HG03280 (cell line): ENCODE results near the gene ASB1.
"Not testable (repeated sequence)": the region's sequence is repeated elsewhere in the genome, so short reads cannot be mapped to it uniquely, and the experiment has no call there.

ENCODE experiments used
- ATAC-seq: cut with Tn5 transposase; IDR thresholded peaks from one replicate; pipeline ENCODE4 v1.9.1; 2021; ENCODE audit warnings: mild to moderate bottlenecking, moderate library complexity; ENCODE audit not compliant: unreplicated experiment

ASB1 gene

DNA sequence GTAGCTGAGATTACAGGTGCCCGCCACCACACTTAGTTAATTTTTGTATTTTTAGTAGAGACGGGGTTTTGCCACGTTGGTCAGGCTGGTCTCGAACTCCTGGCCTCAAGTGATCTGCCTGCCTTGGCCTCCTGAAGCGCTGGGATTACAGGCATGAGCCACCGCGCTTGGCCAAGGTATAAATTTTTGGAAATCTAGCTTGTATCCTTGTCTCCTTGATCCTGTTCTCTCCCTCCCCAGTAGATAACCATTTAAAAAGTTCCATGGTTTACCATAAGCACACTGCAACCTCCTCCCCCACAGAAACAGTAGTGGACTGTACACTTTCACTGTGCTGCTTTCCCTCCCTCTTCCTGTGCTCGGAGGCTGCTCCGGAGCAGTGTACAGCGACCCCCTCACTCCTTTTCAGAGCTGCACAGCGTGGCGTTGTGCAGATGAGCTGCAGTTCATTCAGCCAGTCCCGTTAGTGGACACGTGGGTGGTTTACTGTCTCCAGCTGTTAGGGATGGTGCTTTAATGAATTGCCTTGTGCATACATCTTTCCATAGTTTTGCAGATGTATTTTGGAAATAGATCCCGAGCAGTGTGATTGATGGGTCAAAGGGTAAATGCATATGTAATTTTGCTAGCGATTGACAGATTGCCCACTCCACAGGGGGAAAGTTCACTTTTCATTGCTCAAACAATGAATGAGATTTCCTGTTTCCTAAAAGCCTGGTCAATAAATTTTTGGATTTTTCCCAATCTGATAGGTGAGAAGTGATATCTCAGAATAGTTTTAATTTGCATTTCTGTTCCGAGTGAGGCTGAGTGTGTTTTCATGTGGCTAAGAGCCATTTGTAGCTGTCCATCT lies 14.8 kb downstream of the ASB1 start:
- no peak for ATAC-seq

GRCh38 chr2:238442257-238442656 lies 15.5 kb downstream of the ASB1 start:
- not testable (repeated sequence) for ATAC-seq

DNA sequence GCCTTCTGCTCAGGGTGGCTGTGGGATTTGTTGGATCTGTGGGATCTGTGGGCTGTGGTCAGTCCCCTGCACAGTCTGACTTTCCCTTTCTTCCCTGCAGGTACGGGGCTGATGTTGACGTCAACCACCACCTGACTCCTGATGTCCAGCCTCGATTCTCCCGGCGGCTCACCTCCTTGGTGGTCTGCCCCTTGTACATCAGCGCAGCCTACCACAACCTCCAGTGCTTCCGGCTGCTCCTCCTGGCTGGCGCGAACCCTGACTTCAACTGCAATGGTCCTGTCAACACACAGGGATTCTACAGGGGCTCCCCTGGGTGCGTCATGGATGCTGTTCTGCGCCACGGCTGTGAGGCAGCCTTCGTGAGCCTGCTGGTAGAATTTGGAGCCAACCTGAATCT lies 17.5 kb downstream of the ASB1 start:
- ATAC-seq: no peak

DNA sequence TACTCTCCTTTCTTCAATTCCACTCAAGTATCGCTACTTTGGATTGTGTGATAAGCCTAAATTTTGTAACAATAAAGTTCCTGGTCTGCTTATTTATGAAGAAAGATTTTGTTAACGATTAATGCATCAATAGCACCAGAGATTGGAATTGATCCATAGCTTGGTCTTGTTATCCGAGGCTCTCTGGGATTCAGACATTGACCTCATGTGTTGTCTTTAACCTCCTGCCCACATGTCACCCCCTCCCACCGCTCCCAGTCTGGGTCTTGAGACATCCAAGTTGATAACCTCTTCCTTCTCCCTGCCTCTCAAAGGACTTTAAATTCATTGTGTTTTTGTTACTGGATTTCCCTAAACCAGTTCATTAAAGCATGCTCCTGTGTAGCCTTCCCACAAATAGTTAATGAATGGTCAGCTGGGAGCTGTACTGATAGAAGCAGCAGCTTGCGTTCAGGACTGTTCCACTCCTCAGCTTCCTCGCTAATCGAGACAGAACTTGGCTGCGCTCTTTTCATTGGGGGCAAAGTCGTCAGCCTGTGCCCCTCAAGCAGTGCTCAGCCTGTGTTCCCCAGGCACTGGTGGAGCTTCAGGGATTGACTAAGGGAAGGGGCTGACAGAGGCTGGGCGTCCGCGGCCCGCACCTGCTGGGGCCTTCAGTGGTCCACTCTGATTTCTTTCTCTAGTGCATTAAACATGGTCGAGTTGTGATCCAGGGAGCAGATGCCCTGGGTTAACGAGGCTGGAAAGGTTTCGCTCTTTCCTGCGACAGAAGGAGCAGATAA lies 18.9 kb downstream of the ASB1 start:
- no peak for ATAC-seq

DNA sequence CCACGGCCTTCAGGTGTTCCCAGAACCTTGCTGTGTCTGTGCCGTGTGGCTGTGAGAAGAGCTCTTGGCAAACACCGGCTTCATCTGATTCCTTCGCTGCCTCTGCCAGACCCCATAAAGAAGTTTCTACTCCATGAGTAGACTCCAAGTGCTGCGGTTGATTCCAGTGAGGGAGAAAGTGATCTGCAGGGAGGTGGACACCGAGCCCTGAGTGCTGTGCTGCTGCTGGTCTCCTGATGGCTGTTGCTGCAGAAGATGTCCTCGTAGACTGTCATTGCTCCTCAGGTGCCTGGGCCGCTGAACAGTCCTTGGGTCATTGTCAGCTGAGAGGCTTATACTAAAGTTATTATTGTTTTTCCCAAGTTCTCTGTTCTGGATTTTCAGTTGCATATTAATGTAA lies 19.6 kb downstream of the ASB1 start:
- no peak for ATAC-seq

DNA sequence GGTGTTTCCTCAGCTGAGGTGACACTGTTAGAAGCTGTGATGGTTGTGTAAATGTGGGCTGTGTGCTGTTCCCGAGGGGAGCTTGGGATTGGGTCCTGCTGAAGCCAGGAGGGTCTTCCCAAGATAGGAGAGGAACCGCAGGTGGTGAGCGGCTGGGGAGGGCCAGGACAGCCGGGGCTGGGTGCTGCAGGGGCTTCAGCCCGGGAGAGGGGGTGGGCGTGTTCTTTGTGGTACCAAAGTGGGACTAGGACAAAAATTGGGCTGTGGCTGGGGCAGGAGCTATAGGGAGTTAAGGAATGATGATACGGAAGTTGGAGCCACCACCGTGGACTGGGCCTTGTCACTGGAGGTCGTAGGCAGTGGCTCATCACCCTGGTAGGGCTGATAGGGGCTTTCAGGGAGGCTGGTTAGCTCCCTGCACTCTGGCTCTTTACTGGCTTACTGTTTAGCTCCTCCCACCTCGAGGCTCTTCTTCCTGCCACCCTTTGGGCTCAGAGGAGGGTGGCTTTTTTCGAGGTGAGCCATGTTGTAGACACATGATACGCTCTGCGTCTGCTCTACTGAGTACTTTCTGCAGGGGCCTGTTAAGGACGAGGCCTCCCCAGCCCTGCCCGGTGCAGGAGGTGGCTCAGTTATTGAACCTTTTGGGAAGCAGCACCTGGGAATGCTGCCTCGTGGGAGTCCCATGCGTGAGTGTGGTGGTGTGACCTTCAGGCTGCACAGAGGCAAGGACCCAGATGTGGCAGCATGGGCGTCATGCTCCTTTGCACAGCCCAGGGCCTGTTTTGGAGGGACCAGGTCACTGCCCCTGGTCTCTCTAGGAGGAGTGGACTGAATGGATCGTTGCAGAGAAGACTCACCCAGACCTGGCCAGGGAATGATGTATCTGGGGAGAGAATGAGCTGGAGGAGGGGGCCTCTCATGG lies 21.6 kb downstream of the ASB1 start:
- ATAC-seq: no peak

- no peak for ATAC-seq
These were observed 22.5 kb downstream of the ASB1 start for GRCh38 chr2:238449241-238449640.

GRCh38 chr2:238449909-238450417 lies 23.2 kb downstream of the ASB1 start:
- ATAC-seq: no peak

DNA sequence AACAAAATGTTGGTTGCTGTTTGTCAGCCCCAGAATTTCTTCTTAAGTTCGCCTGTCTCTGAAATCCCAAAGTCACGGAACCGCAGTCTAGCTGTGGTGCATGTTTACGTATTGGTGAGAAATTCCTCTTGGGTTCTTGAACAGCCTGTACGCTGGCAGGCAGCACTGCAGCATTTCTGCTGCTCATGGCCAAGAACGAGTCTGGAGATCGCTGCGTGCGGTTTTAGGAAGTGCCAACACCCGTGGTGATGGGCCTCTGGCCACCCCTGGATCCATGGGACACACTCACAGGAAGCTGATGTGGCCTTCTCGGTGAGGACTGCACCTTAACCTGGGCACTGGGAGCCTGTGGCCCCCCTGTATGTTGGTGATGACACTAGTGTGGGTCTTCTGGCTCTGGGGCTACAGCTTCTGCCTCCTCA lies 23.7 kb downstream of the ASB1 start:
- ATAC-seq: no peak

- no peak for ATAC-seq
These were observed 27.1 kb downstream of the ASB1 start for GRCh38 chr2:238453842-238454241.

- no peak for ATAC-seq
These were observed 29.7 kb downstream of the ASB1 start for GRCh38 chr2:238456449-238456848.

DNA sequence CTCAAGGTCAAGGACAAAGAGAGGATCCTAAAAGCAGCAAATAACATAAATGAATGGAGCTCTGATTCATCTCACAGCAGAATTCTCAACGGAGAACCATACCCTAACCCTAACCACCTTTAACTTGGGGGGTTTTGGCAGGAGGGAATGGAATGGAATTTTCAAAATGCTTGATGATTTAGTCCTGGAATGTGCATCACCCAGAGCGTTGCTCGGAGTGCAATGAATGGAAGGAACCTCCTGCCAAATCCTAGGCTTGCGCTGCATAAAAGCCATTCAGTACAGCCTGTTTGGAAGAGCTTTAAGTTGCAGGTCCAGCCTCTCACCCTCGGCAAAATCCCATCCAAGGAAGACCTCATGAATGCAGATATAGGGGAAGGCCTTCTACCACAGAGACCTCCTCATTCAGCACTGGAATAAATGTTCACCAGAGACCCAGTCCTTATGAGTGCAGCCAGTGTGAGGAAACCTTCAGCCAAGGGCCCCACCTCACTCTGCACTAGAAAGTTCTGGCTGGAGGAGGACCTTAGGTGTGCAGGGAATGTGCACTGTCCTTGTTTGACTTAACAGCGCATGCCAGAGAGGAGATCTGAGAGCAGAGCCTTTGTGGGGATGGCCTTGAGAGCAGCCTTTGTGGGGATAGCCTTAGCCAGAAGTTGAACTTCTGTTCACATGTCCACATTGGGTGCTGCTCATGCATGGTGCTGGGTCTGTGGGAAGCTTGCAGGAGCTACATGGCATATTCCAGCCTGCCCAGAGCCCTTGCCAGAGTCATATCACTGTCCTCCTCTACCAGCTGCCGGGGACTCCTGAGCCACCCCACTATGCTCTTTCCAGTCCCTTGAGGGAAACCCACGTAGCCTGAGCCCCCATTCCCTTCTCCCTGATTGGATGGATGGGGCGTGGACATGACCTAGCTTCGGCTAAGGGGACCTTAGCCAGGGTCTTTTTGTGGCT lies 30.5 kb downstream of the ASB1 start:
- ATAC-seq: no peak

DNA sequence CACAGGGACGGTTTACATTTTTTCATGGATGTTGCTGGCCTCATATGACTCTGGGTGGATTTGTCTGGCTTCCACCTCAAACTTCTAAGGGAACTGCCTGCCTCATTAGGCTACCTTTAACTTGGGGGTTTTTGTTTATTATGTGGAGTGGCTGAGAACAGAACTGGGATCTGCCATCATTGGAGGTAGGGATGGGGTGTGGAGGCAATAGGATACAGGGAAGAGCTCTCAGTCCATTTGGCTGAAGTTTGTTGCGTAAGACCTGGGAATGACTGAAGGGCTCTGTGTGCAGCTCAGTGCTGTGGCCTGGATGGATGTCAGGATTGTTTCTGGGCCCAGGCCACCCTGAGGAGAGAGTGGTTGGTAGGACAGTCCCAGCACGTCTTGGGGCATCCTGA lies 31.2 kb downstream of the ASB1 start:
- ATAC-seq: no peak

DNA sequence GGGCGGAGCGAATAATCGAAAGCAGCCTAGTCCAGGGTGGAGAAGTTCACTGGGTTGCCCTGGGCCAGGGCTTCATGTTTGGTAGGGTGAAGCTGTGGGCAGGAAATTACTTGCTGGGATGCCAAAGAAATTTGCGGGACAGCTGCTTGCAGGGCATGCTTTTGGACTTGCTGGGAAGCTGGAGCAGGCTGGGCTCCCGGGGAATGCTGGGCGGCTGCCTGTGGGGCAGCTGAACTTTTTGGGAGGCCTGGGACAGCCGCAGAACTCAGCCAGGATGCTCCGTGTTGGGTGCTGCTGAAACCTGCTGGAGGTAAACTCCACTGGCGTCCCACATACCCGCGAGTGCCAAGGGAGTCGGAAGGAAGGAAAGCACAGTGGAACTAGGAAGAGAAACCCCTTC lies 31.9 kb downstream of the ASB1 start:
- ATAC-seq: no peak

DNA sequence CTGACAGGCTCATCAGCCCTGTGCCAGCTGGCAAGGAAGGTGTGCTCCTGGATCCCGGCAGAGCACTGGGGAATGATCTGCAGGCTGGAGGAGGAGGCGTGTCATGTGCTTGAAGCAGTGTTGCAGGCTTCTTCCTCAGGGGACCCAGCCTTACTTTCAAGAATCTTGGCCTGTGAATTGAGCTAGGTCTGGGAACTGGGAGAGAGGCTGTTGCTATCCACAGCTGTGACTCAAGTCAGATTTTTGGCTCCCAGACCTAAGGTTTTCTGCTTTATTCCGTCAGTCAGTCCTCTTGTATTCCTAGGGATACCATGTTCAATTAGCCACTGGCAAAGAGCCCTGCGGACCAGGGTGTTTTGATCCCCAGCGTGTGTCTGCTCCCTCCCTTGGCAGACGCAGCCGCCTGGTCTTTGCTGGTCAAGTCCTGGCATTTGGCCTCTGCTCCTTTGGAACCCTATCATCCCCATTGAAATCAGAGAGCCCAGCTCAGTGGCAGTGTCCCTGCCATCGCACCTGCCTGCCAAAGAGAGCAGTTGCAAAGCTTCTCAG lies 32.4 kb downstream of the ASB1 start:
- ATAC-seq: no peak

DNA sequence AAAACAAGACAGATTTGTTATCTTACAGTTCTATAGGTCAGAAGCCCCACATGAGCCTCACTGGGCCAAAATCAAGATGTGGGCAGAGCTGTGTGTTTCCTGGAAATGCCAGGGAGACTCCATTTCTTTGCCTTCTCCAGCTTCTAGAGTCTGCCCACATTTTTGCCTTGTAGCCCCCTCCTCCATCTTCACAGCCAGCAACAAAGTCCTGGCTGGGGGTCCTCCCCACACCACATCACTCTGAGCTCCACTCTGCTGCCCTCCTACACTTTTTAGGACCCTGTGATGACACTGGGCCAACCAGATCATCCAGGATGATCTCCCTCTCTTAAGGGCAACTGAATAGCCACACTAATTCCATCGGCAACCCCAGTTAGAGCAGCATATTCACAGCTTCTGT lies 34.3 kb downstream of the ASB1 start:
- no peak for ATAC-seq

- no peak for ATAC-seq
These were observed 34.8 kb downstream of the ASB1 start for GRCh38 chr2:238461491-238461890.

DNA sequence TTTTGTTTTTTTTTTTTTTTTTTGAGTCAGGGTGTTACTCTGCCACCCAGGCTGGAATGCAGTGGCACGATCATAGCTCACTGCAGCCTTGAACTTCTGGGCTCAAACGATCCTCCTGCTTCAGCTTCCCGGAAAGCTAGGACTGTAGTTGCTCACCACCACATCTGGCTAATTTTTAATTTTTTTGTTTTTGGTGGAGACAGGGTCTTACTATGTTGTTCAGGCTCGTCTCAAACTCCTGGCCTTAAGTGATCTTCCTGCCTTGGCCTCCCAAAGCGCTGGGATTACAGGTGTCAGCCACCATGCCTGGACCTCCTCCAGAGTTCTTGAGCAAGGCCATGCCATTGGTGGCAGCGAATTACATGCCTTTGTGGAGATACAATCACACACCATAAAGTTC lies 35.2 kb downstream of the ASB1 start:
- no peak for ATAC-seq

DNA sequence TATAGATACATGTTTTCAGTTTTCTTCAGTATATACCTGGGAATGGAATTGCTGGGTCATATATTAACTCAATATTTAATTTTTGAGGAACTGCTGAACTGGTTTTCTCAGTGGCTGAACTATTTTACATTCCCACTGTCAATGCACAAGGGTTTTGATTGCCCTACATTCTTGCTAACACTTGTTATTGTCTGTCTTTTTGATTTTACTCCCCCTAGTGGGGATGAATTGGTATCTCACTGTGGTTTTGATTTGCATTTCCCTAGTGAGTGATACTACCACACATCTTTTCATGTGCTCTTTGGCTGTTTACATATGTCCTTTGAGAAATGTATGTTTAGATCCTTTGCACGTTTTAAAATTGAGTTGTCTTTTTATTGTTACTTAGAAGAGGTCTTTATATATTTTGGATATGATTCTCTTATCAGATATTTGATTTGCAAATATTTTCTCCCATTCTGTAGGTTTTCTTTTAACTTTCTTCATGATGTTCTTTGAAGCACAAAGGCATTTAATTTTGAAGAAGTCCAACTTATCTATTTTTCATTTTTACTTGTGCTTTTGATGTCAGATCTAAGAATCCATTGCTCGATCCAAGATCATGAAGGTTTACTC lies 36.2 kb downstream of the ASB1 start:
- ATAC-seq: peak; percentile 57
